GM12892 (cell line): Measurements from ENCODE around the gene PLCXD1.
"Not testable (repeated sequence)": the region's sequence is repeated elsewhere in the genome, so short reads cannot be mapped to it uniquely, and the experiment has no call there.

Experiments
- POLR2A ChIP-seq: IDR thresholded peaks from 2 replicates; pipeline ENCODE4 v1.6.1; 2011; ENCODE audit warnings: low read depth, low read length, control low read depth
- POLR2AphosphoS5 ChIP-seq: IDR thresholded peaks from 2 replicates; pipeline ENCODE4 v1.6.1; 2011; ENCODE audit warnings: low read depth, low read length, control low read depth
- TAF1 ChIP-seq: IDR thresholded peaks from 2 replicates; pipeline ENCODE4 v1.6.1; 2011; ENCODE audit warnings: low read depth, mild to moderate bottlenecking, control low read depth, low read length, borderline replicate concordance

DNA sequence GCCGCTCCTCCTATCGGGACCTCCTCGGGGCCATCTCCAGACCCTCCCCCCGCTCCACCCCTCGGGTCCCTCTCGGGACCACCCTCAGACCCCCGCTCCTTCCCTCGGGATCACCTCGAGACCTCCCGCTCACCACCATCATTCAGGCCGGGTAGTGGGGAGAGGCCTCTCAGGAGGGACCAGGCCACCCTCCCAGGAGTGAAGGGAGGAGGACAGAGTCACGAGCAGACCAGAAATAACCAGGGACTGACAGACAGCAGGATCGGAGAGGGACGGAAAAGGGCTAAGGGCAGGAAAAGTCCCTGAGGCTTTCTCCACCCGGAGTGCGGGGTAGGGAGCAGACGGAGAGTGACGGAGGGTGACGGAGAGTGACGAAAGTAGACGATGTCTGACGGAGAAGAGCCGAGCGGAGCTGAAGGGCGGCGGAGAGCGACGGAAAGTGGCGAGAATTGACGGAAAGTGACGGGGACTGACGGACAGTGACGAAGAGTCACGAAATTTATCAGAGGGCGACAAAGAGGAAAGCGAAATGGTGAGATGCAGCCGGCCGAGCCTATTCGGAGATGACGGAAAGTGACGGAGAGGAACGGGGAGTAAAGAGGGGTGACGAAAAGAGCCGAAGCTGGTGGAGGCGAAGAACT, 49.4 kb upstream of the PLCXD1 start:
- TF ChIP-seq POLR2A, TAF1, POLR2AphosphoS5: not testable (repeated sequence)
